ENCODE results near the gene STH.

The STH gene

GRCh38 chr17:46035112-46035818 is 36.2 kb downstream of the STH start:
- no peak for TF ChIP-seq CTCF (IDR thresholded peaks at IDR 0.05; ENCODE audit: low read depth, low read length, missing control alignments)
- no peak overlapping the region for H3K4me3 ChIP-seq (replicated peaks; ENCODE audit: low read depth, low read length)
- DNase-seq (ENCODE audit: extremely low read depth, low read depth) = no peak

- no peak overlapping the region for H3K4me3 ChIP-seq (replicated peaks; ENCODE audit: low read depth, low read length)
- no peak for TF ChIP-seq CTCF (IDR thresholded peaks at IDR 0.05; ENCODE audit: low read depth, low read length, missing control alignments)
- DNase-seq (ENCODE audit: extremely low read depth, low read depth) = no peak
Measured at GRCh38 chr17:46036491-46036890, 37.4 kb downstream of the STH start.

- no peak overlapping the region for H3K4me3 ChIP-seq (replicated peaks; ENCODE audit: low read depth, low read length)
- no peak for DNase-seq (ENCODE audit: extremely low read depth, low read depth)
- no peak for TF ChIP-seq CTCF (IDR thresholded peaks at IDR 0.05; ENCODE audit: low read depth, low read length, missing control alignments)
Measured at GRCh38 chr17:46037722-46038255, 38.7 kb downstream of the STH start.

GRCh38 chr17:46038414-46038813 is 39.4 kb downstream of the STH start:
- DNase-seq (ENCODE audit: extremely low read depth, low read depth) = no peak
- no peak overlapping the region for H3K4me3 ChIP-seq (replicated peaks; ENCODE audit: low read depth, low read length)
- TF ChIP-seq CTCF (IDR thresholded peaks at IDR 0.05; ENCODE audit: low read depth, low read length, missing control alignments) = no peak

GRCh38 chr17:46038937-46039336 is 39.9 kb downstream of the STH start:
- no peak for DNase-seq (ENCODE audit: extremely low read depth, low read depth)
- no peak overlapping the region for H3K4me3 ChIP-seq (replicated peaks; ENCODE audit: low read depth, low read length)
- no peak for TF ChIP-seq CTCF (IDR thresholded peaks at IDR 0.05; ENCODE audit: low read depth, low read length, missing control alignments)

- DNase-seq (ENCODE audit: extremely low read depth, low read depth) = no peak
- no peak for TF ChIP-seq CTCF (IDR thresholded peaks at IDR 0.05; ENCODE audit: low read depth, low read length, missing control alignments)
- no peak overlapping the region for H3K4me3 ChIP-seq (replicated peaks; ENCODE audit: low read depth, low read length)
Measured at GRCh38 chr17:46039592-46040186, 40.6 kb downstream of the STH start.

All from HFF-Myc (cell line).